Measurements from ENCODE around the gene RBP2. TPM values are rescaled to one million over a fixed set of nuclear protein-coding genes. Genes with fewer than 3 reads are reported as not detected.

RBP2 gene
- total and polyA plus RNA-seq, 2 of the 8 experiments (the other 6 are each of a cell fraction or from before 2014, with no cell fraction given) = not detected

DNA sequence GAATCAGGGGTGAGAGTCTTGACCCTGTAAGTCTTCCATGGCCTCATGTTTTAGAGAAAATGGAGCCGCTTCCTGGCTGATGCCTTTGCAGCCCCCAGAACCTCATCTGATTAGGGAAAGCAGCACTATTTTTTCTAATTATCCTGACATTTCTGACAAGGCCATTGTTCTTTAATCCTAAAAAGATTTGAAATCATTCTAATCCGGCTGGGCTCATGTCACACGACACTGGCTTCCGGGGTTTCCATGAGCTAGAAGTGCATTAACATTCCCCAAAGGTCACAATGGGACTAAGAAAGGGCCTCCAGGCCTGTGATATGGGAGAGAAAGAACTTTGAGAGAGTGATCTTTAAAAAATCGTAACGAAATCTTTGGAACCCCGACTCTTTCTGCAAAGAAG, 33.1 kb downstream of the RBP2 start:
- no peak overlapping the region for H4K8ac ChIP-seq (ENCODE audit: extremely low read depth, insufficient read depth, low read length)
- no peak overlapping the region for H2AFZ ChIP-seq (ENCODE audit: low read length)
- 94% methylated on average over 7 of the region's 7 CpGs; no CpG with 5 or more reads in 1 of the 2 experiments for WGBS, 2 experiments (ENCODE audit: extremely low coverage in 1 of 2, insufficient coverage in 1 of 2, insufficient read length in 1 of 2, insufficient replicate concordance in 2 of 2, low coverage in 1 of 2, low lambda C conversion rate in 2 of 2, missing lambda C conversion rate in 1 of 2)
- ChIA-PET CTCF (ENCODE audit: partially characterized antibody) (interaction anchor here (0.7 to 5.7 kb wide), 5 partner anchors 9 to 119 kb away, joined by 3 to 33 read pairs (median 10); no protein-coding TSS in a partner anchor), POLR2A (ENCODE audit: partially characterized antibody) (no interaction called here)
- no peaks in the 10 kb centered on the region for H3K79me2 ChIP-seq (ENCODE audit: control insufficient read depth in 1 of 2, insufficient read depth in 2 of 2, low read length in 2 of 2)
- no peak overlapping the region for H4K91ac ChIP-seq (replicated peaks; ENCODE audit: insufficient read length, low read length)
- DNase-seq (ENCODE audit: low read depth in 1 of 2, low spot score in 2 of 2) (no peak), FAIRE-seq (no peak)
- no peak overlapping the region for H3K23ac ChIP-seq (ENCODE audit: insufficient read length)
- no peak overlapping the region for H2BK120ac ChIP-seq (replicated peaks; ENCODE audit: low read depth, low read length)
- no peak overlapping the region for H2BK12ac ChIP-seq (ENCODE audit: low read depth, low read length)
- H3K79me1 ChIP-seq (ENCODE audit: low read depth, low read length) = no peaks in the 10 kb centered on the region
- no peaks in the 10 kb centered on the region for H4K20me1 ChIP-seq (replicated peaks in 1 of 2; ENCODE audit: control insufficient read depth in 1 of 2, insufficient read depth in 2 of 2, low read length in 2 of 2)
- no peak overlapping the region for H3K4me2 ChIP-seq (ENCODE audit: insufficient read depth in 1 of 2, low read depth in 2 of 2, low read length in 2 of 2)
- H3K27ac ChIP-seq (ENCODE audit: low read depth, low read length) = no peak overlapping the region
- no peak overlapping the region for H3K18ac ChIP-seq (ENCODE audit: extremely low read depth, low read length)
- no peak overlapping the region for H3K14ac ChIP-seq (ENCODE audit: insufficient read length)
- H3K36me3 ChIP-seq (ENCODE audit: control insufficient read depth in 2 of 4, insufficient read depth in 4 of 4, low read length in 3 of 4) = no peaks in the 10 kb centered on the region
- H3K23me2 ChIP-seq (ENCODE audit: low read depth, low read length) = no peaks in the 10 kb centered on the region
- H2BK20ac ChIP-seq (ENCODE audit: low read length) = no peak overlapping the region
- no peak overlapping the region for H4K5ac ChIP-seq (ENCODE audit: insufficient read length, low read depth, low read length)
- no peak overlapping the region for H3K56ac ChIP-seq (replicated peaks; ENCODE audit: insufficient read length, low read depth, low read length)
- H3K4me3 ChIP-seq (ENCODE audit: extremely low read depth in 1 of 4, insufficient read depth in 2 of 4, low read depth in 3 of 4, low read length in 4 of 4) = no peak overlapping the region; a peak in 1 of 8 replicates
- no peak overlapping the region for H2AK5ac ChIP-seq (ENCODE audit: low read depth, low read length)
- H2BK15ac ChIP-seq (ENCODE audit: low read length) = no peak overlapping the region
- no peak overlapping the region for H2BK5ac ChIP-seq (ENCODE audit: low read depth, low read length)
- H3K4ac ChIP-seq (replicated peaks; ENCODE audit: insufficient read length, low read depth, low read length) = no peak overlapping the region
- H3K4me1 ChIP-seq (replicated peaks in 1 of 4; ENCODE audit: control insufficient read depth in 3 of 4, insufficient read depth in 4 of 4, low read length in 3 of 4) = no peaks in the 10 kb centered on the region
- H3K27me3 ChIP-seq (replicated peaks in 1 of 4; ENCODE audit: control insufficient read depth in 3 of 4, extremely low read depth in 1 of 4, insufficient read depth in 3 of 4, low read length in 3 of 4) = no peaks in the 10 kb centered on the region
- no peak overlapping the region for H3K9ac ChIP-seq (replicated peaks in 1 of 4; ENCODE audit: extremely low read depth in 1 of 4, low read depth in 3 of 4, low read length in 3 of 4)
- no peaks in the 10 kb centered on the region for H3K9me3 ChIP-seq (ENCODE audit: insufficient read depth in 2 of 2, low read depth in 1 of 2, low read length in 1 of 2)
- TF ChIP-seq, protein P1, sequence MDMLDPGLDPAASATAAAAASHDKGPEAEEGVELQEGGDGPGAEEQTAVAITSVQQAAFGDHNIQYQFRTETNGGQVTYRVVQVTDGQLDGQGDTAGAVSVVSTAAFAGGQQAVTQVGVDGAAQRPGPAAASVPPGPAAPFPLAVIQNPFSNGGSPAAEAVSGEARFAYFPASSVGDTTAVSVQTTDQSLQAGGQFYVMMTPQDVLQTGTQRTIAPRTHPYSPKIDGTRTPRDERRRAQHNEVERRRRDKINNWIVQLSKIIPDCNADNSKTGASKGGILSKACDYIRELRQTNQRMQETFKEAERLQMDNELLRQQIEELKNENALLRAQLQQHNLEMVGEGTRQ (IDR thresholded peaks at IDR 0.05; ENCODE audit: low read length) = no peak
- no peak for TF ChIP-seq CEBPB (IDR thresholded peaks at IDR 0.05; ENCODE audit: low read depth, low read length)
- TF ChIP-seq ZNF274 (IDR thresholded peaks at IDR 0.05; ENCODE audit: borderline replicate concordance, extremely low read depth, low read length) = no peak
- TF ChIP-seq JUND (IDR thresholded peaks at IDR 0.05; ENCODE audit: low read length) = no peak
- no peak for TF ChIP-seq RNF2 (IDR thresholded peaks at IDR 0.05; ENCODE audit: borderline replicate concordance, low read depth, low read length, missing control alignments, poor library complexity, severe bottlenecking)
- TF ChIP-seq CTBP2 (IDR thresholded peaks at IDR 0.05; ENCODE audit: borderline replicate concordance, insufficient read depth, insufficient read length, low read length) = no peak
- no peak for TF ChIP-seq CBX5 (IDR thresholded peaks at IDR 0.05; ENCODE audit: low read depth, low read length)
- TF ChIP-seq TAF7 (optimal IDR thresholded peaks at IDR 0.05; ENCODE audit: borderline replicate concordance, low read depth, low read length) = no peak
- TF ChIP-seq GABPA (IDR thresholded peaks at IDR 0.05; ENCODE audit: borderline replicate concordance, insufficient read depth, low read length) = no peak
- TF ChIP-seq SRF (IDR thresholded peaks at IDR 0.05; ENCODE audit: low read depth, low read length) = no peak
- no peak for TF ChIP-seq JUN (IDR thresholded peaks at IDR 0.05; ENCODE audit: low read depth, low read length)
- TF ChIP-seq CBX8 (IDR thresholded peaks at IDR 0.05; ENCODE audit: borderline replicate concordance, low read depth, low read length) = no peak
